Keratinocyte (primary cell): ENCODE results near the gene DGKH. TPM values are rescaled to one million over a fixed set of nuclear protein-coding genes. Genes with fewer than 3 reads are reported as not detected.

Source experiments
- DNase-seq: peaks from one replicate; pipeline ENCODE4 v3.0.0-alpha.2; 2011; ENCODE audit warnings: low read depth, missing footprints, low spot score
- FAIRE-seq: peaks from 2 replicates; lab custom pipeline; 2011; peaks lifted over from hg19 to GRCh38; lab: Jason Lieb, UNC
- H2AFZ ChIP-seq: 2 replicates; pipeline ENCODE4 v1.6.0; 2012; ENCODE audit warnings: low read length, control low read depth, inconsistent platforms; ENCODE audit not compliant: control insufficient read depth
- H3K27ac ChIP-seq: 2 replicates; pipeline ENCODE4 v1.5.1; 2011; ENCODE audit warnings: low read length; ENCODE audit not compliant: control insufficient read depth, insufficient read depth
- H3K27me3 ChIP-seq: 3 replicates; pipeline ENCODE4 v1.6.0; 2011; ENCODE audit warnings: low read length; ENCODE audit not compliant: control insufficient read depth, insufficient read depth; ENCODE audit errors: extremely low read depth
- H3K36me3 ChIP-seq, 2 experiments: 2 replicates in 1 of 2; 3 replicates in 1 of 2; pipeline ENCODE4 v1.5.1; 2011; ENCODE audit warnings: low read length in 2 of 2, mild to moderate bottlenecking in 1 of 2; ENCODE audit not compliant: control insufficient read depth in 2 of 2, insufficient read depth in 2 of 2; ENCODE audit errors: extremely low read depth in 1 of 2
- H3K4me1 ChIP-seq: 3 replicates; pipeline ENCODE4 v1.5.1; 2011; ENCODE audit warnings: low read length; ENCODE audit not compliant: control insufficient read depth, insufficient read depth; ENCODE audit errors: extremely low read depth
- H3K4me2 ChIP-seq: 3 replicates; pipeline ENCODE4 v1.6.0; 2011; ENCODE audit warnings: low read depth, low read length; ENCODE audit not compliant: control insufficient read depth, insufficient read depth; ENCODE audit errors: extremely low read depth
- H3K4me3 ChIP-seq, 3 experiments: fragments of 200-600 bp in 1 of 3; sonication (generic) in 1 of 3; 2 replicates in 2 of 3; 3 replicates in 1 of 3; pipeline ENCODE4 v1.5.1; 2011 to 2016; ENCODE audit warnings: low read length in 3 of 3, mild to moderate bottlenecking in 3 of 3, control low read depth in 2 of 3, inconsistent platforms in 1 of 3, low read depth in 1 of 3, mixed read lengths in 1 of 3, mixed run types in 1 of 3, moderate library complexity in 1 of 3; ENCODE audit not compliant: control insufficient read depth in 2 of 3, insufficient read depth in 2 of 3; ENCODE audit errors: extremely low read depth in 1 of 3
- H3K79me2 ChIP-seq: 2 replicates; pipeline ENCODE4 v1.6.0; 2012; ENCODE audit warnings: low read length; ENCODE audit not compliant: control insufficient read depth, insufficient read depth
- H3K9ac ChIP-seq: 3 replicates; pipeline ENCODE4 v1.6.0; 2011; ENCODE audit warnings: low read length; ENCODE audit not compliant: control insufficient read depth, insufficient read depth; ENCODE audit errors: extremely low read depth
- H3K9me1 ChIP-seq: 3 replicates; pipeline ENCODE4 v1.6.0; 2011; ENCODE audit warnings: low read length; ENCODE audit not compliant: control insufficient read depth, insufficient read depth; ENCODE audit errors: extremely low read depth
- H3K9me3 ChIP-seq: 2 replicates; pipeline ENCODE4 v1.5.1; 2012; ENCODE audit warnings: low read depth, low read length; ENCODE audit not compliant: control insufficient read depth
- H4K20me1 ChIP-seq: 3 replicates; pipeline ENCODE4 v1.6.0; 2011; ENCODE audit warnings: low read length; ENCODE audit not compliant: control insufficient read depth, insufficient read depth; ENCODE audit errors: extremely low read depth
- CTCF ChIP-seq, 3 experiments: IDR thresholded peaks in 1 of 3; conservative IDR thresholded peaks in 1 of 3; optimal IDR thresholded peaks in 1 of 3; 2 replicates in 2 of 3; 3 replicates in 1 of 3; pipeline versions ENCODE3 to v1.5.1; 2011; ENCODE audit warnings: low read length in 3 of 3, mild to moderate bottlenecking in 3 of 3, moderate library complexity in 2 of 3, control low read depth in 1 of 3, inconsistent platforms in 1 of 3; ENCODE audit not compliant: insufficient read depth in 2 of 3; ENCODE audit errors: extremely low read depth in 1 of 3
- EZH2 ChIP-seq: IDR thresholded peaks from one replicate; pipeline ENCODE4 v1.6.1; 2012; ENCODE audit warnings: inconsistent platforms, mild to moderate bottlenecking, low read length, moderate library complexity
- dilution Hi-C: fragments of 300-500 bp; cut with MboI; formaldehyde crosslinking; loops from one replicate; pipeline ENCODE4 v1.7.0; 2020; ENCODE audit warnings: low sequenced_read_pairs; ENCODE audit not compliant: extremely low pct_ligation_motif_present
- polyA plus RNA-seq, 5 experiments: library from polyadenylated mRNA; depleted of rRNA in 3 of 5; stranded (reverse) in 3 of 5; stranded (forward) in 1 of 5; unstranded in 1 of 5; fragments of >200 nt; gene quantifications; 1 replicate in 1 of 5; 2 replicates in 3 of 5; 3 replicates in 1 of 5; pipeline versions ENCODE4 v1.2.1 to v1.2.3, GENCODE V29; 2011 to 2012; ENCODE audit warnings: missing spikeins in 2 of 5, low read depth in 1 of 5, low replicate concordance in 1 of 5

Gene DGKH
- polyA plus RNA-seq, 1 donor (not counting 4 experiments of a cell fraction or from before 2014, with no cell fraction given) = 12.8 TPM

- DNase-seq (no peak), FAIRE-seq (no peak)
- Histone ChIP-seq H3K79me2 (peaks cover 45% of the 10 kb centered on the region), H3K9me1 (no peaks in the 10 kb centered on the region), H3K36me3 (peaks cover 0 to 2% of the 10 kb centered on the region in 2 experiments), H3K9ac (peak overlapping the region; percentile 92), H3K4me2 (peak overlapping the region; percentile 100), H3K27me3 (no peaks in the 10 kb centered on the region), H3K4me1 (peaks cover 18% of the 10 kb centered on the region), H3K27ac (peak overlapping the region; percentile 92), H3K4me3 (peak overlapping the region; percentile 70 to 94 (median 82)), H3K9me3 (no peaks in the 10 kb centered on the region), H2AFZ (no peak overlapping the region), H4K20me1 (no peaks in the 10 kb centered on the region)
- TF ChIP-seq EZH2 (no peak), CTCF (optimal IDR thresholded peaks at IDR 0.05 in 1 of 3, IDR thresholded peaks at IDR 0.05 in 1 of 3, conservative IDR thresholded peaks at IDR 0.05 in 1 of 3; ENCODE audit: extremely low read depth in 1 of 3, insufficient read depth in 2 of 3, low read length in 3 of 3) (no peak)
- dilution Hi-C loops = no loop called here
Observed at GRCh38 chr13:42040730-42041010, 7.8 kb upstream of the DGKH start.

GRCh38 chr13:42041011-42041683 is 7.3 kb upstream of the DGKH start:
- peak overlapping the region; percentile 70 to 94 (median 82) for H3K4me3 ChIP-seq
- peaks cover 49% of the 10 kb centered on the region for H3K79me2 ChIP-seq
- H3K36me3 ChIP-seq = peaks cover 0 to 2% of the 10 kb centered on the region in 2 experiments
- TF ChIP-seq EZH2 (no peak), CTCF (optimal IDR thresholded peaks at IDR 0.05 in 1 of 3, IDR thresholded peaks at IDR 0.05 in 1 of 3, conservative IDR thresholded peaks at IDR 0.05 in 1 of 3; ENCODE audit: extremely low read depth in 1 of 3, insufficient read depth in 2 of 3, low read length in 3 of 3) (no peak)
- peak overlapping the region; percentile 82 for H2AFZ ChIP-seq
- H3K27ac ChIP-seq = peak overlapping the region; percentile 92
- no peaks in the 10 kb centered on the region for H4K20me1 ChIP-seq
- H3K9me3 ChIP-seq = no peaks in the 10 kb centered on the region
- no peak for DNase-seq
- FAIRE-seq = peak; percentile 53
- dilution Hi-C loops = no loop called here
- H3K27me3 ChIP-seq = no peaks in the 10 kb centered on the region
- peak overlapping the region; percentile 92 for H3K9ac ChIP-seq
- H3K4me2 ChIP-seq = peak overlapping the region; percentile 100
- H3K9me1 ChIP-seq = no peaks in the 10 kb centered on the region
- peaks cover 21% of the 10 kb centered on the region for H3K4me1 ChIP-seq
